Measurements from ENCODE around the gene FOXP4. TPM values are rescaled to one million over a fixed set of nuclear protein-coding genes. Genes with fewer than 3 reads are reported as not detected.
A peak's percentile ranks its signal among the peaks of the same experiment; 100 is the strongest.

Gene FOXP4
- total and polyA plus RNA-seq, 2 of the 13 experiments (the other 11 are each of a cell fraction or from before 2014, with no cell fraction given) = 11.0 to 12.4 TPM

DNA sequence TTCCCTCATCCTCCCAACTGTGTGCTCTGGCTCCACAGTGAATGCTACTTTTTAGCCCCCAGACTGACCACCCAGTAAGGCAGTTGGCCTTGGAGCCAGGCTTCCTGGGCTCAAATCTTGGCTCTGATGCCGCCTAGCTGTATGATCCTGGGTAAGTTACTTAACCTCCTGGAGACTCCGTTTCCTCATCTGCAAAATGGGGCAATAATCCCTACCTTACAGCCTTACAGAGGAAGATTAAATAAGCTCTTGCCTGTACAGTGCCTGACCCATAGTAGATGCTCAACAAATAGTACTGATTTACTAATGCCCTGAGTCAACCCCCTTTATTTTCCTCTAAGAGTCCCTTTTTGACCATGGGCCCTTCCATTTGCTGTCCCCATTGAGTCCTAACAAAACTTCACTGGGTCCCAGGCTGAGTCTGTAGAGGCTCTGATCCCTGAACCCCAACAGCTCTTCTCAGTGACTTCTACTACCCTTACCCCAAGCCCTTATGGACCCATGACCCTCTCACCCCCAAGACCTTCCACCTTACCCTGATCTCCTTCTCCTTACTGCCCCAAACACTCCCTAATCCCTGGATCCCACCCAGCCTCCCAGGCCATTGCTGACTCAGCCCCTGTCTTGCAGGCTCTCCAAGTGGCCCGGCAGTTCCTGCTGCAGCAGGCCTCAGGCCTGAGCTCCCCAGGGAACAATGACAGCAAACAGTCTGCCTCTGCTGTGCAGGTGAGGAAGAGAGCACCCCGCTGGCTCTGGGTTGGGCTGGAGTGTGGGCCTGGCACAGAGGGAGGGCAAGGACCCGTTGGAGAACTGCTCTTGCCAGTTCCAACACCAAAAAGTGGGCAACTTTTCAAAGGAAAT lies 31.4 kb downstream of the FOXP4 start (continued):
- TF ChIP-seq, protein P1, sequence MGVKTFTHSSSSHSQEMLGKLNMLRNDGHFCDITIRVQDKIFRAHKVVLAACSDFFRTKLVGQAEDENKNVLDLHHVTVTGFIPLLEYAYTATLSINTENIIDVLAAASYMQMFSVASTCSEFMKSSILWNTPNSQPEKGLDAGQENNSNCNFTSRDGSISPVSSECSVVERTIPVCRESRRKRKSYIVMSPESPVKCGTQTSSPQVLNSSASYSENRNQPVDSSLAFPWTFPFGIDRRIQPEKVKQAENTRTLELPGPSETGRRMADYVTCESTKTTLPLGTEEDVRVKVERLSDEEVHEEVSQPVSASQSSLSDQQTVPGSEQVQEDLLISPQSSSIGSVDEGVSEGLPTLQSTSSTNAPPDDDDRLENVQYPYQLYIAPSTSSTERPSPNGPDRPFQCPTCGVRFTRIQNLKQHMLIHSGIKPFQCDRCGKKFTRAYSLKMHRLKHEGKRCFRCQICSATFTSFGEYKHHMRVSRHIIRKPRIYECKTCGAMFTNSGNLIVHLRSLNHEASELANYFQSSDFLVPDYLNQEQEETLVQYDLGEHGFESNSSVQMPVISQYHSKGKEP (CRISPR knock-in tag; IDR thresholded peaks at IDR 0.05) = no peak; the same call in 1 of the 2 replicates
- TF ChIP-seq, protein P2, sequence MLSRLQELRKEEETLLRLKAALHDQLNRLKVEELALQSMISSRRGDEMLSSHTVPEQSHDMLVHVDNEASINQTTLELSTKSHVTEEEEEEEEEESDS (CRISPR knock-in tag; IDR thresholded peaks at IDR 0.05; ENCODE audit: borderline replicate concordance) = no peak
- peak; percentile 34; the same call in 1 of the 2 replicates for TF ChIP-seq YEATS4 (CRISPR knock-in tag; IDR thresholded peaks at IDR 0.05; ENCODE audit: borderline replicate concordance)
- TF ChIP-seq, protein P3, sequence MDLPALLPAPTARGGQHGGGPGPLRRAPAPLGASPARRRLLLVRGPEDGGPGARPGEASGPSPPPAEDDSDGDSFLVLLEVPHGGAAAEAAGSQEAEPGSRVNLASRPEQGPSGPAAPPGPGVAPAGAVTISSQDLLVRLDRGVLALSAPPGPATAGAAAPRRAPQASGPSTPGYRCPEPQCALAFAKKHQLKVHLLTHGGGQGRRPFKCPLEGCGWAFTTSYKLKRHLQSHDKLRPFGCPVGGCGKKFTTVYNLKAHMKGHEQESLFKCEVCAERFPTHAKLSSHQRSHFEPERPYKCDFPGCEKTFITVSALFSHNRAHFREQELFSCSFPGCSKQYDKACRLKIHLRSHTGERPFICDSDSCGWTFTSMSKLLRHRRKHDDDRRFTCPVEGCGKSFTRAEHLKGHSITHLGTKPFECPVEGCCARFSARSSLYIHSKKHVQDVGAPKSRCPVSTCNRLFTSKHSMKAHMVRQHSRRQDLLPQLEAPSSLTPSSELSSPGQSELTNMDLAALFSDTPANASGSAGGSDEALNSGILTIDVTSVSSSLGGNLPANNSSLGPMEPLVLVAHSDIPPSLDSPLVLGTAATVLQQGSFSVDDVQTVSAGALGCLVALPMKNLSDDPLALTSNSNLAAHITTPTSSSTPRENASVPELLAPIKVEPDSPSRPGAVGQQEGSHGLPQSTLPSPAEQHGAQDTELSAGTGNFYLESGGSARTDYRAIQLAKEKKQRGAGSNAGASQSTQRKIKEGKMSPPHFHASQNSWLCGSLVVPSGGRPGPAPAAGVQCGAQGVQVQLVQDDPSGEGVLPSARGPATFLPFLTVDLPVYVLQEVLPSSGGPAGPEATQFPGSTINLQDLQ (CRISPR knock-in tag; IDR thresholded peaks at IDR 0.05) = no peak
- TF ChIP-seq ZNF660 (CRISPR knock-in tag; IDR thresholded peaks at IDR 0.05; ENCODE audit: borderline replicate concordance, low read depth) = no peak
- no peak for TF ChIP-seq SOX5 (CRISPR knock-in tag; IDR thresholded peaks at IDR 0.05; ENCODE audit: borderline replicate concordance)
- TF ChIP-seq TBP (CRISPR knock-in tag; IDR thresholded peaks at IDR 0.05) = 0 out of 2 replicates have a peak, but pooled peaks have one; percentile 67
- TF ChIP-seq EEA1 (CRISPR knock-in tag; IDR thresholded peaks at IDR 0.05; ENCODE audit: borderline replicate concordance) = no peak; the same call in 1 of the 2 replicates
- TF ChIP-seq HHEX (CRISPR knock-in tag; IDR thresholded peaks at IDR 0.05) = no peak
- TF ChIP-seq EZH2 (conservative IDR thresholded peaks at IDR 0.05; ENCODE audit: low read depth, low read length) = no peak
- TF ChIP-seq, protein P4, sequence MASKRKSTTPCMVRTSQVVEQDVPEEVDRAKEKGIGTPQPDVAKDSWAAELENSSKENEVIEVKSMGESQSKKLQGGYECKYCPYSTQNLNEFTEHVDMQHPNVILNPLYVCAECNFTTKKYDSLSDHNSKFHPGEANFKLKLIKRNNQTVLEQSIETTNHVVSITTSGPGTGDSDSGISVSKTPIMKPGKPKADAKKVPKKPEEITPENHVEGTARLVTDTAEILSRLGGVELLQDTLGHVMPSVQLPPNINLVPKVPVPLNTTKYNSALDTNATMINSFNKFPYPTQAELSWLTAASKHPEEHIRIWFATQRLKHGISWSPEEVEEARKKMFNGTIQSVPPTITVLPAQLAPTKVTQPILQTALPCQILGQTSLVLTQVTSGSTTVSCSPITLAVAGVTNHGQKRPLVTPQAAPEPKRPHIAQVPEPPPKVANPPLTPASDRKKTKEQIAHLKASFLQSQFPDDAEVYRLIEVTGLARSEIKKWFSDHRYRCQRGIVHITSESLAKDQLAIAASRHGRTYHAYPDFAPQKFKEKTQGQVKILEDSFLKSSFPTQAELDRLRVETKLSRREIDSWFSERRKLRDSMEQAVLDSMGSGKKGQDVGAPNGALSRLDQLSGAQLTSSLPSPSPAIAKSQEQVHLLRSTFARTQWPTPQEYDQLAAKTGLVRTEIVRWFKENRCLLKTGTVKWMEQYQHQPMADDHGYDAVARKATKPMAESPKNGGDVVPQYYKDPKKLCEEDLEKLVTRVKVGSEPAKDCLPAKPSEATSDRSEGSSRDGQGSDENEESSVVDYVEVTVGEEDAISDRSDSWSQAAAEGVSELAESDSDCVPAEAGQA (IDR thresholded peaks at IDR 0.05; ENCODE audit: low read depth) = no peak
- TF ChIP-seq, protein P4 (CRISPR knock-in tag; IDR thresholded peaks at IDR 0.05; ENCODE audit: borderline replicate concordance) = no peak
- TF ChIP-seq ZFP36 (IDR thresholded peaks at IDR 0.05; ENCODE audit: borderline replicate concordance, low read depth, low read length, partially characterized antibody) = no peak
- TF ChIP-seq, protein P5, sequence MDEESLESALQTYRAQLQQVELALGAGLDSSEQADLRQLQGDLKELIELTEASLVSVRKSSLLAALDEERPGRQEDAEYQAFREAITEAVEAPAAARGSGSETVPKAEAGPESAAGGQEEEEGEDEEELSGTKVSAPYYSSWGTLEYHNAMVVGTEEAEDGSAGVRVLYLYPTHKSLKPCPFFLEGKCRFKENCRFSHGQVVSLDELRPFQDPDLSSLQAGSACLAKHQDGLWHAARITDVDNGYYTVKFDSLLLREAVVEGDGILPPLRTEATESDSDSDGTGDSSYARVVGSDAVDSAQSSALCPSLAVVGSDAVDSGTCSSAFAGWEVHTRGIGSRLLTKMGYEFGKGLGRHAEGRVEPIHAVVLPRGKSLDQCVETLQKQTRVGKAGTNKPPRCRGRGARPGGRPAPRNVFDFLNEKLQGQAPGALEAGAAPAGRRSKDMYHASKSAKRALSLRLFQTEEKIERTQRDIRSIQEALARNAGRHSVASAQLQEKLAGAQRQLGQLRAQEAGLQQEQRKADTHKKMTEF (CRISPR knock-in tag; IDR thresholded peaks at IDR 0.05) = peak; percentile 70; the same call in 1 of the 2 replicates

Measured in HepG2 (cell line).